GM12801 (cell line): ENCODE results near the gene NDE1.

Experiments used
- CTCF ChIP-seq: IDR thresholded peaks from one replicate; pipeline ENCODE4 v1.5.1; 2011; ENCODE audit warnings: control low read depth; ENCODE audit not compliant: insufficient read length; ENCODE audit errors: extremely low read depth

Gene NDE1

DNA sequence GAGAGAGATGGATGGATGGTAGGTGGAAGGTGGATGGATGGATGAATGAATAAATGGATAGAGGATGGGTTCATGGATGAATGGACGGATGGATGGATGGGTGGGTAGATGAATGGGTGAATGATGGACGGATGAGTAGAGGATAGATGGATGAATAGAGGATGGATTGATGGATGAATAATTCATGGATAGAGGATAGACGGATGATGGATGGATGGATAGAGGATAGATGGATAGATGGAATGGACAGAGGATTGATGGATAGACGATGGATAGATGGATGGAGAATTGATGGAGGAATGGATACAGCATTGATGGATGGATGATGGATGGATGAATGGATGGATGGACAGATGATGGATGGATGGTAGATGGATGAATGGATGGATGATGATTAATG, 115.1 kb downstream of the NDE1 start:
- no peak for TF ChIP-seq CTCF

- peak; percentile 34 for TF ChIP-seq CTCF
These were observed 115.8 kb downstream of the NDE1 start for GRCh38 chr16:15765880-15766279.

- TF ChIP-seq CTCF, result no peak
These were observed 116.9 kb downstream of the NDE1 start for GRCh38 chr16:15766918-15767317.

- no peak for TF ChIP-seq CTCF
These were observed 118.2 kb downstream of the NDE1 start for GRCh38 chr16:15768201-15768600.

GRCh38 chr16:15769239-15769638, 119.2 kb downstream of the NDE1 start:
- TF ChIP-seq CTCF, result no peak

DNA sequence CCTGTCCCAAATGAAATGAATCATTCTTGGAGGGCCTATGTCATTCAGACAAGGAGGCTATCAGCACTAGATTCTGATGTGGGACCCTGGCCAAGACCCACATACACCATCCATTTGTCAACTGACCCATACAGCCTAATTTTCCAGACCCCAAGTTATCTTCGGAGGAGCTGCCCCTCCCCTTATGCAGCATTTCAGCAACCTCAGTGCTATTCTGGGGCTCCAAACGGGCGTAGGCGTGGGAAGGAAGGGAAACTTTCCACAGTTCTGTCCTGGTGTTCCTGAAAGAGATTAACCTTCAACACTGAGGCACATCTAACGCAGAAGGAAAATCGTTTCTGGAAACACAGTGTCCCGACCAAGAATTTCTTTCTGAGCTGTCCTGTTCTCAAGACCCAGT, 120.1 kb downstream of the NDE1 start:
- TF ChIP-seq CTCF, result no peak

- TF ChIP-seq CTCF, result no peak
These were observed 120.5 kb downstream of the NDE1 start for GRCh38 chr16:15770512-15770911.

DNA sequence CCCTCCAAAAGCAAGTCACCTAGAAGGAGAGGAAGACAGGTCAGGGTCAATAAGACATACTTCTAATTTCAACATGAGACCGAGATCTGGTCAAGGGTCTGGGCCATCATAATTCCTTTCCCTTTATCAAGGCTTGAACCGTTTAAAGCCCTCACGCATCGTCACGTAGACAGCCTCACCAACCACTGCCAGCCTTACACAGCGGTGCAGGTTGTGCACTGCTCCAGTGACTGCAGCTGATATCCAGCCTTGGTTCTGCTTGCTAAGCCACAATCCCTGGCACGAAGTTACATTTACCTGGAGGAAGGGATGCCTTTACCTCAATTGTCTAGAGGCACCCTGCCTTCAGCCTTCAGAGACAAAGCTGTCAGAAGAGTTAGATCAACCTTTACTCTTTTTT, 121.6 kb downstream of the NDE1 start:
- TF ChIP-seq CTCF, result no peak
